GM19099 (cell line): Measurements from ENCODE around the gene POLR1E.

Experiments used
- POLR2A ChIP-seq: IDR thresholded peaks from 3 replicates; pipeline ENCODE4 v1.6.1; 2011; ENCODE audit warnings: low read depth; ENCODE audit not compliant: insufficient read length; ENCODE audit errors: extremely low read depth

POLR1E gene

GRCh38 chr9:37511016-37512010 is 25.6 kb downstream of the POLR1E start:
- no peak for TF ChIP-seq POLR2A

- TF ChIP-seq POLR2A, result no peak
Measured at GRCh38 chr9:37512437-37512836, 26.7 kb downstream of the POLR1E start.

DNA sequence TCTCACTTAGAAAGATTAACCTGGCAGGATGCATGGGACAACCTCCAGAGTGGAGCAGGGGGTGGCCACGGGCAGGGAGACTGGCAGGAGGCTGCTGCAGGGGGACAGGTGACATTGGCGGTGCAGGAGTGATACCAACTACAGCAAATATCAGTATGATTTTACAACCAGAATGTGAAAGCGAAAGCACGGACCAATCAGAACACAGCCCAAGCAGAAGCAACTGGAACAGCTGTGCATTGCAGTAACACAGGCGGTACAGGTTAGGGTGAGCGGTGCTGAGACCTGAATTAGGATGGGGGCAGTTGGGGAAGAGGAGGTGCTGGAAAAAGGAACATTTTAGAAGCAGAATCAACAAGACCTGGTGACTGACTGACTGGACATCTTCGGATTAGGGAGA is 29.3 kb downstream of the POLR1E start:
- TF ChIP-seq POLR2A, result no peak

- no peak for TF ChIP-seq POLR2A
Measured at GRCh38 chr9:37515620-37516258, 30.0 kb downstream of the POLR1E start.

GRCh38 chr9:37517923-37518322 is 32.2 kb downstream of the POLR1E start:
- no peak for TF ChIP-seq POLR2A

GRCh38 chr9:37520641-37521040 is 34.9 kb downstream of the POLR1E start:
- no peak for TF ChIP-seq POLR2A

- no peak for TF ChIP-seq POLR2A
Measured at GRCh38 chr9:37521111-37521510, 35.4 kb downstream of the POLR1E start.

DNA sequence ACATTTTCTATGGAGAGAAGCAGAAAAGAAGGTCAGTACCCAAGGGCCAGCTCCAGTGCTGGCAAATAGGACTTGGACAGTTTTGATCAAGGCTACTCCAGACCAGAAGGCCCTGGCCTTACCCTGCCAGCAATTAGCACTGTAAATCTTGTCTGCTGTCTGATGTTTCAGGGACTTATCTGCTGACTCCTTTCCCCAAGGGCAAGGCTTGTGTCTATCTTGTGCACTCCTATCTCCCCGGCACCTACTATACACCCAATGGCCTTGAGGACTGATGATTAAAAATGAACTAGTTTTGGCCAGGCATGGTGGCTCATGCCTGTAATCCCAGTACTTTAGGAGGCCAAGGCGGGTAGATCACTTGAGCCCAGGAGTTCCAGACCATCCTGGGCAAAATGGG is 37.2 kb downstream of the POLR1E start:
- TF ChIP-seq POLR2A, result no peak

DNA sequence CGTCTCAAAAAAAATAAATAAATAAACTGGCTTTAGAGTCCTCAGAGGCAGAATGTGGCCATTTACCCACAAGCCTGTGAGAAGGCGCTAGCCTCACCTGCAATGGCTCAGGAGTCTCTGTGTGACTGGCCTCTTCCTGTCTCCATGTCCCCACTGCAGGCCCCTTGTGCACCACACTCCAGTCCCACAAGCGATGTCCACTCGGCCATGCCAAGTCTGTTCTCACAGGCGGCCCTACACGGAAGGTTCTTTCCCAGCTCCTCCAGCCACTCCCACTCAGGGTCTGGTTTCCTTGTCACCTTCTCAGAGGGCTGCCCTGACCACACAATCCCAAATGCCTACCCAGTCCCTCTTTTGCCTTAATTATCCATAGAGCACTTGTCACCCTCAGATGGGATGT is 38.2 kb downstream of the POLR1E start:
- no peak for TF ChIP-seq POLR2A

- no peak for TF ChIP-seq POLR2A
Measured at GRCh38 chr9:37528652-37529471, 43.1 kb downstream of the POLR1E start.

- TF ChIP-seq POLR2A, result no peak
Measured at GRCh38 chr9:37531699-37532098, 46.0 kb downstream of the POLR1E start.

GRCh38 chr9:37534412-37534811 is 48.7 kb downstream of the POLR1E start:
- TF ChIP-seq POLR2A, result no peak

DNA sequence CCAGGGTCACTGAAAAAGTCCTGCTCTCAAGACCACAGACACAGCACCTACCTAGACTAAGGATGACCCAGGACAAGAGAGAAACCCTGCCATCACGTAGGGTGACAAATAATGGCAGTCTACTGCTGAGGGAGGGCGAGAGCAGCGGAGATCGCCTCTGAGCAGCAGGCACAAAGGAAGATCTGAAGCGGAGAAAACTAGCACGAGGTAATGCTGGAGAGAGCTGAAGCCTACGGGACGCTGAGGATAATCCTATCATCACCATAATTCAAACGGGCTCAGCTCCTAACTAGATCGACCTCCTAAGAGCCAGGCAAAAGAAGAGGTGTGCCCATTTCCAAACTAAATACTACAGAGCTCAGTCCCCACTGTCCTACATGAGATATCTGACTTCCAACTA is 49.2 kb downstream of the POLR1E start:
- TF ChIP-seq POLR2A, result no peak

- TF ChIP-seq POLR2A, result no peak
Measured at GRCh38 chr9:37538099-37538498, 52.4 kb downstream of the POLR1E start.

GRCh38 chr9:37539634-37540033 is 53.9 kb downstream of the POLR1E start:
- TF ChIP-seq POLR2A, result no peak

DNA sequence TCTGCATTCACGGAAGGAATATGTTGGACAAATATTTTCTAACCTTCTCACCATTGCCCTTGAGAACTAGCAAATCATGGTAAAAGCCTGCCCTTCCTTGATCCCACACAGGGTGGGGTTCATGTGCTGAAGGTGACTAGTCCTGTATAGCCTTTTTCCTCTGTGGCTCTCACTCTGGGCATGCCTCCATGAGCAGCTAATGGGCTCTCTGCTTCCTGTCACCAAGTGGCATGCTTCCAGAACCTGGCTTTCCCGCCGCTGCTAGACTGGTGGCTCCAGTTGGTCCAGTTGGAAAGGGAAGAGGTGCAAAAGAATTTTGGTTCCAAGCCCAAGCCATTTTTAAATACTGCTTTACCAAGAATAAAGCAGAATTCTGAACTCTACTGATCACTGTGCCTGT is 54.9 kb downstream of the POLR1E start:
- TF ChIP-seq POLR2A, result no peak

DNA sequence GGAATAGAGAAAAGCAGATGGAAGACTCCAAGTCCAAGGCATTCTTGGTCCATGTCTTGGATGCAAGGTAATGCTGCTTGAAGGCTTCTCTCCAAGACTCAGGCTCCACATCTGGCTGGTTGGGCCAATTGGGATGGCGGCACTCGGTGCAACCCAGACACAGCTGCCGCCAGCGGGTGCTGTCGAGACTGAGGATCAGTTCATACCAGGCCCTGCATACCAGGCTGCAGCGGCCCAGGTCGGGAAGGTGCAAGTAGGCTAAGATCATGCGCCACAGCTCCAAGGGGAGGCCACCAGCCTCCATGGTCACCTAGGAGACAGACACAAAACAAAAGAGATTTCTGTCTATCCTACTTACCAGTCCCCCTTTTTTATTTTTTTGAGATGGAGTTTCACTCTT is 55.7 kb downstream of the POLR1E start:
- no peak for TF ChIP-seq POLR2A
